ENCODE measurements around the gene DPP8.
"Not testable (repeated sequence)": the region's sequence is repeated elsewhere in the genome, so short reads cannot be mapped to it uniquely, and the experiment has no call there.

Gene DPP8

GRCh38 chr15:65521350-65521749 is 3.9 kb upstream of the DPP8 start:
- DNase-seq = no peak

GRCh38 chr15:65518633-65519285 is 1.3 kb upstream of the DPP8 start:
- DNase-seq = no peak

- DNase-seq = no peak
These were observed 348 bp upstream of the DPP8 start for GRCh38 chr15:65517866-65518207.

GRCh38 chr15:65512807-65513416 is 4.6 kb downstream of the DPP8 start:
- no peak for DNase-seq

- DNase-seq = no peak
These were observed 5.3 kb downstream of the DPP8 start for GRCh38 chr15:65512189-65512588.

- no peak for DNase-seq
These were observed 8.2 kb downstream of the DPP8 start for GRCh38 chr15:65509321-65509720.

- DNase-seq = no peak
These were observed 23.4 kb downstream of the DPP8 start for GRCh38 chr15:65494076-65494475.

GRCh38 chr15:65484876-65485275 is 32.6 kb downstream of the DPP8 start:
- no peak for DNase-seq

- no peak for DNase-seq
These were observed 40.6 kb downstream of the DPP8 start for GRCh38 chr15:65476903-65477302.

- DNase-seq = no peak
These were observed 46.6 kb downstream of the DPP8 start for GRCh38 chr15:65470866-65471265.

- DNase-seq = no peak
These were observed 49.1 kb downstream of the DPP8 start for GRCh38 chr15:65468229-65468909.

- DNase-seq = no peak
These were observed 50.6 kb downstream of the DPP8 start for GRCh38 chr15:65466901-65467300.

- not testable (repeated sequence) for DNase-seq
These were observed 54.4 kb downstream of the DPP8 start for GRCh38 chr15:65463096-65463495.

GRCh38 chr15:65460741-65461347 is 56.6 kb downstream of the DPP8 start:
- DNase-seq = no peak

- not testable (repeated sequence) for DNase-seq
These were observed 62.2 kb downstream of the DPP8 start for GRCh38 chr15:65455256-65455655.

GRCh38 chr15:65451989-65452388 is 65.5 kb downstream of the DPP8 start:
- no peak for DNase-seq

- DNase-seq = no peak
These were observed 66.9 kb downstream of the DPP8 start for GRCh38 chr15:65450556-65450955.

GRCh38 chr15:65447145-65447544 is 70.3 kb downstream of the DPP8 start:
- DNase-seq = no peak

- DNase-seq = no peak
These were observed 83.3 kb downstream of the DPP8 start for GRCh38 chr15:65434201-65434600.

GRCh38 chr15:65431731-65432130 is 85.8 kb downstream of the DPP8 start:
- DNase-seq = no peak

GRCh38 chr15:65426216-65426853 is 91.2 kb downstream of the DPP8 start:
- no peak for DNase-seq

GRCh38 chr15:65424683-65425082 is 92.8 kb downstream of the DPP8 start:
- DNase-seq = no peak

- no peak for DNase-seq
These were observed 93.4 kb downstream of the DPP8 start for GRCh38 chr15:65423976-65424679.

All from effector CD8-positive, alpha-beta T cell (primary cell).